Activated CD4-positive, alpha-beta T cell treated with anti-CD3 and anti-CD28 coated beads, Interleukin-2, amount 50 U/mL, for 48 hours (primary cell): ENCODE results near the gene LPP.

ENCODE experiments used
- DNase-seq, 2 experiments: peaks; one replicate each; pipeline ENCODE4 v3.0.0-alpha.2; 2020

Gene LPP

GRCh38 chr3:188338086-188338485 lies 184.1 kb downstream of the LPP start:
- DNase-seq: no peak

- peak; percentile 55 to 69 for DNase-seq
Measured at GRCh38 chr3:188339410-188340295, 185.7 kb downstream of the LPP start.

GRCh38 chr3:188341501-188341900 lies 187.5 kb downstream of the LPP start:
- no peak for DNase-seq

- DNase-seq: no peak
Measured at GRCh38 chr3:188342991-188343732, 189.2 kb downstream of the LPP start.

GRCh38 chr3:188343894-188344293 lies 189.9 kb downstream of the LPP start:
- no peak for DNase-seq

- DNase-seq: no peak
Measured at GRCh38 chr3:188345223-188345622, 191.3 kb downstream of the LPP start.

GRCh38 chr3:188348435-188349244 lies 194.7 kb downstream of the LPP start:
- DNase-seq: no peak

GRCh38 chr3:188349351-188349901 lies 195.5 kb downstream of the LPP start:
- DNase-seq: no peak

GRCh38 chr3:188349933-188350332 lies 196.0 kb downstream of the LPP start:
- DNase-seq: no peak

- no peak for DNase-seq
Measured at GRCh38 chr3:188350961-188351360, 197.0 kb downstream of the LPP start.

GRCh38 chr3:188351648-188352047 lies 197.7 kb downstream of the LPP start:
- no peak for DNase-seq

GRCh38 chr3:188352196-188352927 lies 198.4 kb downstream of the LPP start:
- DNase-seq: no peak

GRCh38 chr3:188353426-188353825 lies 199.5 kb downstream of the LPP start:
- no peak for DNase-seq

- peak in 1 of 2 experiments; percentile 15 for DNase-seq
Measured at GRCh38 chr3:188358787-188359493, 205.0 kb downstream of the LPP start.

- DNase-seq: no peak
Measured at GRCh38 chr3:188360364-188360881, 206.5 kb downstream of the LPP start.

- no peak for DNase-seq
Measured at GRCh38 chr3:188361888-188362287, 207.9 kb downstream of the LPP start.

- DNase-seq: no peak
Measured at GRCh38 chr3:188362405-188362831, 208.5 kb downstream of the LPP start.

- no peak for DNase-seq
Measured at GRCh38 chr3:188365184-188365583, 211.2 kb downstream of the LPP start.

- DNase-seq: no peak
Measured at GRCh38 chr3:188365988-188366698, 212.2 kb downstream of the LPP start.

GRCh38 chr3:188367678-188368077 lies 213.7 kb downstream of the LPP start:
- DNase-seq: no peak

GRCh38 chr3:188369526-188369925 lies 215.6 kb downstream of the LPP start:
- DNase-seq: no peak
